HG03045 (cell line): Measurements from ENCODE around the gene RHBDD2.
A peak's percentile ranks its signal among the peaks of the same experiment; 100 is the strongest.
"Not testable (repeated sequence)": the region's sequence is repeated elsewhere in the genome, so short reads cannot be mapped to it uniquely, and the experiment has no call there.

Experiments
- ATAC-seq: cut with Tn5 transposase; IDR thresholded peaks from one replicate; pipeline ENCODE4 v1.9.1; 2021; ENCODE audit warnings: mild to moderate bottlenecking, moderate library complexity; ENCODE audit not compliant: unreplicated experiment

The RHBDD2 gene

DNA sequence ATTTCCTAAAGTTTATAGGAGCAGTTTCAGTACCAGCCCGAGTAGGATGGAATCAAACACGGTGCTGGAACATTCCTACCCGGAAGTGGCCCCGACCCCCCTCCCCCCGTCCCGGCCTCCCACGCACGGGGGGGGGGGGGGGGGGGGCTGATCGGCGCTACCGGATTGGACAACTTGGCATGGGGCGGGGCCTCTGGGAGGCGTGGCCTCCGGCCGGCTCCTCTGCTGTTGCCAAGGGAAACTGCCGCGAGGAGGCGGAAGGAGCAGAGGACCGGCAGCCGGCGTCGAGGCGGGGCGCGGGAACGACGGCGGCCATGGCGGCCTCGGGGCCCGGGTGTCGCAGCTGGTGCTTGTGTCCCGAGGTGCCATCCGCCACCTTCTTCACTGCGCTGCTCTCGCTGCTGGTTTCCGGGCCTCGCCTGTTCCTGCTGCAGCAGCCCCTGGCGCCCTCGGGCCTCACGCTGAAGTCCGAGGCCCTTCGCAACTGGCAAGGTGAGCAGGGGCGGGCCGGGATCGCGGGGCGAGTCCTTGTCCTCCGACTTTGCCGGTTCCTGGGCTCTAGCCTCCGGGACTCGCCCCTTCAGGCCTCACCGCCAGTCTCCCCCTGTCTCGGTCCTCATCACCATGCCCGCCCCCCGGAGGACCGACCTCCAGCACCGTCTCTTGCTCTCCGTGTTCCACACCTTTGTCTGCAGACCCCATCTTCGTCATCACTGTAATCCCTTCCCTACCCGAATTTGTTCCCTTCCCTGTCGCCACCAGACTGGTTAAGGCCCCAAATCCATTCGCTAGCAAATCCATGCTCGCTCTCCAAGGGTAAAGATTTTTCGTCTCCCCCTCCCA lies at the start of gene RHBDD2:
Gene RHBDD2, plus strand, starts transcription at position 266 of the 843 bp plus-strand sequence. Its CDS starts 49 bp downstream, at position 315.
- peak; percentile 95 for ATAC-seq

DNA sequence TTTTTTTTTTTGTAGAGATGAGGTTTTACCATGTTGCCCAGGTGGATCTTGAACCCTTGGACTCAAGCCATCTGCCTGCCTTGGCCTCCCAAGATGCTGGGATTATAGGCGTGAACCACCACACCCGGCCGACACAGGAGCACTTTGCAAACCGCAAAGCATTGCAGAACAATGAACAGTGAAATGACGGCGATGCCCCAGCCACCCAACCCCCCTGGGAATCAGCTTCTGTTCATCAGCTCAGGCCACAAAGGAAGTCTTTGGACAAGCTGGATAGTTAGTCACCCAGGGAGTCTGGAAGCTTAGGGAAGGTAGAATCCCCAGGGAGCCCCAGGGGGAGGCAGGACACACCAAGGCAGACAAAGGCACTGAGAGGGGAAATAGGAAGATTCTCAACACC lies 49.2 kb upstream of the RHBDD2 start:
- not testable (repeated sequence) for ATAC-seq

DNA sequence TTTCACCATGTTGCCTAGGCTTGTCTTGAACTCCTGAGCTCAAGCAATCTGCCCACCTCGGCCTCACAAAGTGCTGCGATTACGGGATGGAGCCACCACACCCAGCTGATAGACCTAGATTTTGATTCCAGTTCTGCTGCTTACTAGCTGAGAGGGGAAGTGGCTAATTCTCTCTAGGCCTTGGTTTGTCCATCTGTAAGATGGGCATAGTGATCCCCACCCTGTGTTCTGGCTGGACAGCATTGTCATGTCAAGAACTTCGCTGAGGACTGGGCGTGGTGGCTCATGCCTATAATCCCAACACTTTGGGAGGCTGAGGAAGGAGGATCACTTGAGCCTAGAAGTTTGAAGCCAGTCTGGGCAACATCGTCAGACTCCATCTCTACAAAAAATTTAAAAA lies 47.9 kb upstream of the RHBDD2 start:
- no peak for ATAC-seq

DNA sequence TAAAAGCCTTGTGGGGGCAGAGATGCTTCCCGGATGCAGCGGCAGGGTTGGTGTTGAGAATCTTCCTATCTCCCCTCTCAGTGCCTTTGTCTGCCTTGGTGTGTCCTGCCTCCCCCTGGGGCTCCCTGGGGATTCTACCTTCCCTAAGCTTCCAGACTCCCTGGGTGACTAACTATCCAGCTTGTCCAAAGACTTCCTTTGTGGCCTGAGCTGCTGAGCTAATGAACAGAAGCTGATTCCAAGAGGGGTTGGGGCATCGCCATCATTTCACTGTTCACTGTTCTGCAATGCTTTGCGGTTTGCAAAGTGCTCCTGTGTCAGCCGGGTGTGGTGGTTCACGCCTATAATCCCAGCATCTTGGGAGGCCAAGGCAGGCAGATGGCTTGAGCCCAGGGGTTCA lies 45.2 kb upstream of the RHBDD2 start:
- ATAC-seq = not testable (repeated sequence)

DNA sequence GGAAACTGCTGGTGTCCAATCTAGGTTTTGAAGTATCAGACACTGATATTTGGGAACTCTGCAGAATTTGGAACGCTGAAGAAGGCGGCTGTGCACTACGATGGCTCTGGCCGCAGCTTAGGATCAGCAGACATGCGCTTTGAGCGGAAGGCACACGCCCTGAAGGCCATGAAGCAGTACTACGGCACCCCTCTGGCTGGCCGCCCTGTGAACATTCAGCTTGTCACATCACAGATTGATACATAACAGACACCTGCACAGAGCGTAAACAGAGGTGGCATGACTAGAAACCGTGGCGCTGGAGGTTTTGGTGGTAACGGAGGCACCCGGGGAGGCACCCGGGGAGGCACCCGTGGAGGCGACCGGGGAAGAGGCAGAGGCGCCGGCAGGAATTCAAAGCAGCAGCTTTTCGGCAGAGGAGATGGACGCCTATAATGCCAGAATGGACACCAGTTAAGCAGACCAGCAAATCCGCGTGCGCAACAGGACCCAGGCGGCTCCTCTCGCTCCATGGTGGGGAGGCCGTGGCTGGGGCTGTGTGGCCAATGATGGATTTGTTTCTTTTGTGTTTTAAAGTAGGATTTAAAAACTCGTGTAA lies 43.0 kb upstream of the RHBDD2 start:
- ATAC-seq = no peak

DNA sequence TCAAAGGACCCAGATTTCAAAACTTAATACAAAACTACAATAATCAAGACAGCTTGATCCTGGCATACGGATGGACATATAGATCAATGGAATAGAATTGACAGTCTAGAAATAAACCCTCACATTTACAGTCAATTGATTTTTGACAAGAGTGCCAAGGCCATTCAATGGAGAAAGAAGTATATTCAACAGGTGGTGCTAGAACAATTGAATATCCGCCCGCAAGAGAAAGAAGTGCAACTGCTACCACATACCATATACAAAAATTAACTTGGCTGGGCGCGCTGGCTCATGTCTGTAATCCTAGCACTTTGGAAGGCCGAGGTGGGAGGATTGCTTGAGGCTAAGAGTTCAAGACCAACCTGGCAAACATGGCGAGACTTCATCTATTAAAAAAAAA lies 42.0 kb upstream of the RHBDD2 start:
- ATAC-seq = no peak

DNA sequence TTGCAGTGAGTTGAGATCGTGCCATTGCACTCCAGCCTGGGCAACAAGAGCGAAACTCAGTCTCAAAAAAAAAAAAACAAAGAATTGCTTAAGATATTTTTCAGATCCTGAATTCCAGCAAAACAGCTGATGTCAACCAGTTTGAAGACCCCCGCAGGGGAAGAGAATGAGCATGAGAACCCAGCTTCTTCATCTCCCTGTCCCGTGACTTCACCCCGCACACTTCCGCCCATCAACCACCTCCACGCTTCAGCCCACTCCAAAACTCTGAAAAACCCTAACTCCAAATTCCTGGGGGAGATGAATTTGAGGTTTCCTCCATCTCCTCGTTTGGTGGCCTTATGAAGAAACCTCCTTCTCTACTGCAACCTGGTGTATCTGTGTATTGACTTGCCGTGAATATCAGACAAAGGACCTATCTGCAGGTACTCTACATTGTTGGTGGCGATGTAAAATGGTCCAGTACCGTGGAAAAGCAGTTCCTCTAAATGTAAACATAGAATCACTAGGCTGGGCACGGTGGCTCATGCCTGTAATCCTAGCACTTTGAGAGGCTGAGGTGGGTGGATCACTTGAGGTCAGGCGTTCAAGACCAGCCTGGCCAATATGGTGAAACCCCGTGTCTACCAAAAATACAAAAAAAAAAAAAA lies 40.4 kb upstream of the RHBDD2 start:
- not testable (repeated sequence) for ATAC-seq

DNA sequence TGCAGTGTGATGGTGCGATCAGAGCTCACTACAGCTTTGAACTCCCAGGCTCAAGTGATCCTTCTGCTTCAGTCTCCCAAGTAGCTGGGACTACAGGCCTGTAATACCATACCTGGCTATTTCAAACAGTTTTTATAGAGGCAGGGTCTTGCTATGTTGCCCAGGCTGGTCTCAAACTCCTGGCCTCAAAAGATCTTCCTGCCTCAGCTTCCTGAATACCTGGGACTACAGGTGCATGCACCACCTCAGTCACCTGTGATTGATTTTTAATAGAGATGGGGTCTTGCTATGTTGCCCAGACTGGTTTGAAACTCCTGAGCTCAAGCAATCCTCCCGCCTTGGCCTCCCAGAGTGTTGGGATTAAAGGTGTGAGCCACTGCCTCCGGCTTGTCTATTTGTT lies 38.8 kb upstream of the RHBDD2 start:
- no peak for ATAC-seq

DNA sequence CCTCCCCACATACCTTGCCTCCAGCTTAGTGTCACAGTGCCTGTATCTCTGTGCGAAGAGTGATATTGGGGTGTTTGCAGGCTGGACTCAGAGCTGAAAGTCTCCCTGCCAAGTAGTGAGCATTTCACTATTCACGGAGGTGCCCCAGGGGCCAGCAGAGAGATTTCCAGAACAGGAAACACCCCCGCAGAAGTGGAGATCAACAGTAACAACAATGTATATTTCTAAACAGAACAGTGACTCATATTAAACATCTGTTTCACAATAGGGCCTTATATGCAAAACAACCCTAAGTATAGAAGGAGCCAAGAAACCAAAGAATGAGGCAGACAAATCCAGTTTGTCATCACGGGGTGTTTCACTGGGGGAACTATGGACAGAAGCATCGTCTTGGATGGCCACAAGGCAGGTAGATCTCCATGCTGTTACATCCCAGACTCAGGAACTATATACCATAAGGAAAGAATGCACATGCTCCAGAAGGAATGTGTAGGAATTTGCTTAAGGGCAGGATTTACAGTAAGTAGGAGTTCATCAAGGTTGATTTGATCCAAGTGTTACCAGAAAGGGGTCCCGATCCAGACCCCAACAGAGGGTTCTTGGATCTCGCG lies 35.9 kb upstream of the RHBDD2 start:
- peak; percentile 70 for ATAC-seq

DNA sequence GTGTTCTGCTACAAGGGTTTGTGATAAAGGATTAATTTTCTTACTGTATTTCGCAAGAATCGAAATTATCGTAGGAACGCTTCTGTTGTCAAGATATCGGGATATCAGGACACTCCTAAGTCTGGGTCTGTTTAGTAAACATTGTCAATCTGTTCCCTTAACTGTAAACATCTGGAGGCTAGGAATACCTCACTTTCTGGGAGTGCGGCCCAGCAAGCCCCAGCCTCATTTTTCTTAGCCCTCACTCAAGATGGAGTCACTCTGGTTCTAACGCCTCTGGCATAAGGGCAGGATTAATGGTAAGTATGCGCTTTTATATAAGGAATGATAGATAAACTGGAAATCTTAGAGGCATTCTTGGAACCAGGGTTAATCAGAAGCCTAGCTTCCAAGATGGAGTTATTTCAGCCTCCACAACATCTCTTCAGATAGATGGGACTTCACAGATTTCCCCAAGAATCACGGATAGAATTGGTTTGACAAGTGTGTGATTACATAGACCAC lies 35.2 kb upstream of the RHBDD2 start:
- ATAC-seq = no peak

DNA sequence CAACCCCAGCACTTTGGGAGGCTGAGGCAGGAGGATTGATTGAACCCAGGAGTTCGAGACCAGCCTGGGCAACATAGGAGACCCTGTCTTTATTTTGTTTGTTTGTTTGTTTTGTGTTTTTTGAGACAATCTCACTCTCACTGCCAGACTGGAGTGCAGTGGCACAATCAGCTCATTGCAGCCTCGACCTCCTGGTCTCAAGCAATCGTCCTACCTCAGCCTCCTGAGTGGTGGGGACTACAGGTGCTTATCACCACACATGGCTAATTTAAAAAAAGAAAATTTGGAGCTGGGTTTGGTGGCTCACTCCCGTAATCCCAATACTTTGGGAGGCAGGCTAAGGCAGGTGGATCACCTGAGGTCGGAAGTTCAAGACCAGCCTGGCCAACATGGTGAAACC lies 34.7 kb upstream of the RHBDD2 start:
- no peak for ATAC-seq

DNA sequence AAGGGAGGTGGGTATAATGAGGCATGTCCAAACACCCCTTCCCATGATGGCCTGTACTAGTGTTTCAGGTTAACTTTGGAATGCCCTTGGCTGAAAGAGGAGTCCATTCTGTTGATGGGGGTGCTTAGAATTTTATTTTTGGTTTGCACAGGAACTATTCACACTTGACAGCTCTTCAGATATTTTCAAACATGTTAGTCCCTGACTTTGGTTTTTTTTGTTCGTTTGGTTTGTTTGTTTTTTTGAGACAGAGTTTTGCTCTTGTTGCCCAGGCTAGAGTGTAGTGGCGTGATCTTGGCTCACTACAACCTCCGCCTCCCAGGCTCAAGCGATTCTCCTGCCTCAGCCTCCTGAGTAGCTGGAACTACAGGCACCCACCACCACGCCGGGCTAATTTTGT lies 33.7 kb upstream of the RHBDD2 start:
- ATAC-seq = not testable (repeated sequence)

DNA sequence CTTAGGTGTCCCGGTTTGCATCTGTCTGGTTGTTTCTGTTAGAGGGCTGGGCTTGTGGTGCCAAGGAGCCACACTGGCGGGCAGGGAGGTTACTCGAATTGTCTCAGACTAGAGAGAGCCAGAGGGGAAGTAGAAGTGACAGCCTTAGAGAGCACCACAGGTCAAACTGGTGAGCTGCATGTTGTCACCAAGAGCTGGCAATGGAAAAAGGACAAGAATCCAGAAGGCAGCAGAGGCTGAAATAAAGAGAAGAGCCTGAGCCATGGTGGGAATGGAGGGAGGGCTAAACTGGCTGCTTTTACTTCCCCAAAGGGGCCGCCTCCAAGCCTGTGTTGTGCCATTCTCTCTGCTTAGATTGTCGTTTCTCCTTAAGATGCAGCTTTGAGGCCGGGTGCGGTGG lies 31.1 kb upstream of the RHBDD2 start:
- no peak for ATAC-seq

DNA sequence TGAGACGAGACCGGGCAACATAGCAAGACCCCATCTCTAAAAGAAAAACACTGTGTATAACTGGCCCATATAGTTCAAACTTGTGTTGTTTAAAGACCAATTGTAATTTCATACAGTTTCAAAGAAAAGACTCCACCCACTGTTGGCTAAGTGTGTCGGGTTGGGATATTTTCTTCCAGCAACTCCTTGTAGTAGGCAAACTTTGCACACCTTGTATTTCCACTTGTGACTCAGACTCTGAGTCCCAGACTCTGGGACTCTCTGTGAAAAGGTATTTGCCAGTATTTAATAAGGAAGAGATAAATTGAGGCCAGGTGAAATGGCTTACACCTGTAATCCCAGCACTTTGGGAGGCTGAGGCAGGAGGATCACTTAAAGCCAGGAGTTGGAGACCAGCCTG lies 29.3 kb upstream of the RHBDD2 start:
- no peak for ATAC-seq

DNA sequence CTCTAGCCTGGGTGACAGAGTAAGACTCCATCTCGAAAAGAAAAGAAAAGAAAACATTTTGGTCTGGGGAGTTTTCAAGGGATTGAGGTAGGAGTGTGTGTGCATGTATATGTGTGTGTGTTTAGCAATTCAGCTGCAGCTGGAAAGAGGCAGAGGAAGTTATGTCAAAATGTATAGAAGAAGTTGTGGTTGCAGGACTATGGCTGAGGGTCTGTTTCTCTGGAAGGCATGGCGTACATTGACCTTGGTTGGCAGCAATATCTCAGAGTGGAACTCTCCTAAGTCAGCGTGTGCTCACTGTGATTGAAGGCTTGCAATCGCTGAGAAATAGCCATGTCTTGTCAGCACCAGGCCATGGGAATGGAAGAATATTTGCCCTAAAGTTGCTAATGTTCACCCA lies 28.6 kb upstream of the RHBDD2 start:
- ATAC-seq = no peak

DNA sequence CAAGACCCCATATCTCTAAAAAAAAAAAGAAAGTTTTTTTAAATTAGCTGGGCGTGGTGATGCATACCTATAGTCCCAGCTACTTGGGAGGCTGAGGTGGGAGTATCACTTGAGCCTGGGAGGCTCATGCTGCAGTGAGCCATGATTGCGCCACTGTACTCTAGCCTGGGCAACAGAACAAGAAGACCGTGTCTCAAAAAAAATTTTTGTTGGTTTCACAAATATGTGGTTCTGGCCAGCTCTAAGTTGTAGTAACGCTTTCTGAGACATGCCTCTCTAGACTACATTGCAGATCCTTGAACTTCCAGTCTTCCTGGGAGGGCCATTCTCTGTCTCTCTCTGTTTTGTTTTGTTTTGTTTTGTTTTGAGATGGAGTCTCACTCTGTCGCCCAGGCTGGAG lies 24.6 kb upstream of the RHBDD2 start:
- no peak for ATAC-seq

DNA sequence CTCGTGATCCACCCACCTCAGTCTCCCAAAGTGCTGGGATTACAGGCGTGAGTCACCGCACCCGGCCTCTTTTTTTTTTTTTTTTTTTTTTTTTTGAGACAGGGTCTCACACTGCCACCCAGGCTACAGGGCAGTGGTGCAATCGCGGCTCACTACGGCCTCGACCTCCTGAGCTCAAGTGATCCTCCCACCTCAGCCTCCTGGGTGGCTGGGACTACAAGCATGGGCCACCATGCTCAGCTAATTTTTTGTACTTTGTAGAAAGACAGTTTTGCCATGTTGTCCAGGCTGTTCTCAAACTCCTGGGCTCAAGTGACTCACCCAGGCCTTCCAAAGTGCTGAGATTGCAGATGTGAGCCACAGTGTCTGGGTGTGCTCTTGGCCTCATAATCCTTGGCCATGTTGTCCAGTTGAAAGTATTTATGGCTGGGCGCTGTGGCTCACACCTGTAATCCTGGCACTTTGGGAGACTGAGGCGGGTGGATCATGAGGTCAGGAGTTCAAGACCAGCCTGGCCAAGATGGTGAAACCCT lies 24.0 kb upstream of the RHBDD2 start:
- ATAC-seq = not testable (repeated sequence)

DNA sequence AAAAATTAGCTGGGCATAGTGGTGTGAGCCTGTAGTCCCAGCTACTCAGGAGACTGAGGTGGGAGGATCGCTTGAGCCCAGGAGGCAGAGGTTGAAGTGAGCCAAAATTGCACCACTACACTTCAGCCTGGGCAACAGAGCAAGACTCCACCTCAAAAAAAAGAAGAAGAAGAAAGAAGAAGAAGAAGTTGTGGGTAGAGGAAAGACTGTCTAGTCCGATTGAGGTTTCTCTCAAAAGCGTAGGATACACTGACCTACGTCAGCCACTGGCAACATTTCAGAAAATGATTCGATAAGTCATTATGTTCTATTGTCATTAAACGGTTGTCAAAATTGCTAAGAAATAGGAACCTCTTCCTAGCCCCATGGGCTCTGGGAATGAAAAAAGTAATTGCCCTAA lies 22.3 kb upstream of the RHBDD2 start:
- ATAC-seq = no peak

DNA sequence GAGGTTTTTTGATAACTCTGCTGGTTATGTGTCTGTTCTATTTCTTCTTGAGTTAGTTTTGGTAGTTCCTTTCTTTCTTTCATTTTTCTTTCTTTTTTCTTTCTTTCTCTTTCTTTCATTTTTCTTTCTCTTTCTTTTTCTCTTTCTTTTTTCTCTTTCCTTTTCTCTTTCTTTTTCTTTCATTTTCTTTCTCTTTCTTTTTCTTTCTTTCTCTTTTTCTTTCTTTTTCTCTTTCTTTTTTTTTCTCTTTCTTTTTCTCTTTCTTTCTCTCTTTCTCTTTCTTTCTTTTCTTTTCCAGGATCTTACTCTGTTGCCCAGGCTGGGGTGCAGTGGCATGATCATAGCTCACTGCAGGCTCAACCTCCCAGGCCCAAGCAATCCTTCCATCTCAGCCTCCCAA lies 20.4 kb upstream of the RHBDD2 start:
- no peak for ATAC-seq

DNA sequence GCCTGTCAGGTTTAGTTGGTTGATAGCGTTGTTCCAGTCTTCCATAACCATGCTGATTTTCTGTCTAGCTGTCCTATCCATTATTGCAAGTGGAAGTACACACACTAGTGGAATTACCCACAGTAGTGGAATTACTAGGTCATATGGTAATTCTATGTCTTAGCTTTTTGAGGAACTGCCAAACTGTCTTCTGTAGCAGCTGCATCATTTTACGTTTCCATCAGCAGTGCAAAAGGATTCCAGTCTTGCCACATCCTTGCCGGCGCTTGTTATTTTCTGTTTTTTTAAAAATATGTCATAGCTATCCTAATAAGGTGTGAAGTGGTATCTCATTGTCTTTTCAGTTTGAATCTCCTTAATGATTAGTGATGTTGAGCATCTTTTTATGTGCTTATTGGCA lies 17.2 kb upstream of the RHBDD2 start:
- ATAC-seq = no peak

DNA sequence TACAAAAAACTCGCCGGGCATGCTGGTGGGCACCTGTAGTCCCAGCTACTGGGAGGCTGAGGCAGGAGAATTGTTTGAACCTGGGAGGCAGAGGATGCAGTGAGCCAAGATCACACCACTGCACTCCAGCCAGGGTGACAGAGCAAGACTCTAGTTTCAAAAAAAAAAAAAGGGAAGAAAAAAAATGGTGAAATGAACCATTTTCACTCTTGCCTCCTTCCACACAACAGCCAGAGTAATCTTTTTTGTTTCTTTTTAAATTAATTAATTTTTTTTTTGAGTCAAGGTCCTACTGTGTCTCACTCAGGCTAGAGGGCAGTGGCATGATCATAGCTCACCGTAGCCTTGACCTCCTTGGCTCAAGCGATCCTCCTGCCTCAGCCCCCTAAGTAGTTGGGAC lies 14.6 kb upstream of the RHBDD2 start:
- ATAC-seq = not testable (repeated sequence)
